ENCODE data around the gene USH2A. TPM values are rescaled to one million over a fixed set of nuclear protein-coding genes. Genes with fewer than 3 reads are reported as not detected.

Gene USH2A
- total RNA-seq, 6 experiments from 2014 or later: 0.19 to 1.8 (median 0.81) TPM

DNA sequence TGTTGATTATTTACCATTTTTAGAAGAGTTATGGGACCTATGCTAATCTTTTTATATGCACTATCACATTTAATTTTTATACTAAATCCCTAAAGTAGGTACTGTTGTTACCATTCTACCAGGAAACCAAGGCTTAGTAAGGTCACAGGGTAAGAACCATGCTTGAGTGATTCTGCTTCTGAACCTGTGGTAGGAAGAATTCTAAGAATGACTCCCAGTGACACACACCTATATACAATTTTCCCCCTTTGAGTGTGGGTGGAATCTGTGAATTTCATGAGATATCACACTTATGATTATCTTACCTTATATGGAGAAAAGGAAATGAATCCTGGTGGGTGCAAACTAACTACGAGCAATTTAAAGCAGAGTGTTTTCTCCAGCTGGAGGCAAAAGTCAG lies 391.0 kb downstream of the USH2A start:
- no peaks in the 10 kb centered on the region for H3K4me1 ChIP-seq
- TF ChIP-seq POLR2A (IDR thresholded peaks at IDR 0.05): no peak
- TF ChIP-seq, protein P1, sequence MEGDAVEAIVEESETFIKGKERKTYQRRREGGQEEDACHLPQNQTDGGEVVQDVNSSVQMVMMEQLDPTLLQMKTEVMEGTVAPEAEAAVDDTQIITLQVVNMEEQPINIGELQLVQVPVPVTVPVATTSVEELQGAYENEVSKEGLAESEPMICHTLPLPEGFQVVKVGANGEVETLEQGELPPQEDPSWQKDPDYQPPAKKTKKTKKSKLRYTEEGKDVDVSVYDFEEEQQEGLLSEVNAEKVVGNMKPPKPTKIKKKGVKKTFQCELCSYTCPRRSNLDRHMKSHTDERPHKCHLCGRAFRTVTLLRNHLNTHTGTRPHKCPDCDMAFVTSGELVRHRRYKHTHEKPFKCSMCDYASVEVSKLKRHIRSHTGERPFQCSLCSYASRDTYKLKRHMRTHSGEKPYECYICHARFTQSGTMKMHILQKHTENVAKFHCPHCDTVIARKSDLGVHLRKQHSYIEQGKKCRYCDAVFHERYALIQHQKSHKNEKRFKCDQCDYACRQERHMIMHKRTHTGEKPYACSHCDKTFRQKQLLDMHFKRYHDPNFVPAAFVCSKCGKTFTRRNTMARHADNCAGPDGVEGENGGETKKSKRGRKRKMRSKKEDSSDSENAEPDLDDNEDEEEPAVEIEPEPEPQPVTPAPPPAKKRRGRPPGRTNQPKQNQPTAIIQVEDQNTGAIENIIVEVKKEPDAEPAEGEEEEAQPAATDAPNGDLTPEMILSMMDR (IDR thresholded peaks at IDR 0.05): no peak
- H3K36me3 ChIP-seq: no peaks in the 10 kb centered on the region
- intact Hi-C loops (cut with DNase I): no loop called here
- no peak overlapping the region for H3K4me3 ChIP-seq
- no peak overlapping the region for H3K27ac ChIP-seq
- 75% methylated on average over 1 of the region's 1 CpG for WGBS (ENCODE audit: insufficient coverage, low coverage, low lambda C conversion rate, missing lambda C conversion rate)
- no peak for ATAC-seq
- DNase-seq: no peak
- no peaks in the 10 kb centered on the region for H3K27me3 ChIP-seq
- H3K9me3 ChIP-seq: no peaks in the 10 kb centered on the region

DNA sequence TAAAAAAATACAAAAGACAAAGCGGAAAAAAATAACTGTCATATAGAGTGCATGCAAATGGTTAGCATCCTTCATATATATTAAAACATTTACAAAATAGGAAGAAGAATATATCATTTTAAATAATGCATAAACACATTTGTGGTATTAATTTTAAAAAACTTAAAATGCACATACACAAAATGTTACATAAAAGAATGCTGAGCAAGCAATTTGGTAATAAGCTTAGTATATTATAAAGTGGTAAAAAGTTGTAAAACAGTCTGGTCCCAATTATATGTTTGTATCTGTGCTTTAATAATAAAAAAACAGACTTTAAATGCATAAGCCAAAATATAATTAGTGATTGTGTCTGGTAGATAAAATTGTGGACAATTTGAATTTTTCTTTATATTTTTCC lies 394.6 kb downstream of the USH2A start:
- ATAC-seq (no peak), DNase-seq (no peak)
- Histone ChIP-seq H3K9me3 (no peaks in the 10 kb centered on the region), H3K36me3 (no peaks in the 10 kb centered on the region), H3K27me3 (no peaks in the 10 kb centered on the region), H3K27ac (no peak overlapping the region), H3K4me3 (no peak overlapping the region), H3K4me1 (no peaks in the 10 kb centered on the region)
- TF ChIP-seq POLR2A (IDR thresholded peaks at IDR 0.05): no peak
- TF ChIP-seq, protein P1 (IDR thresholded peaks at IDR 0.05): no peak
- 80% methylated on average over 1 of the region's 1 CpG for WGBS (ENCODE audit: insufficient coverage, low coverage, low lambda C conversion rate, missing lambda C conversion rate)
- intact Hi-C loops (cut with DNase I): no loop called here

DNA sequence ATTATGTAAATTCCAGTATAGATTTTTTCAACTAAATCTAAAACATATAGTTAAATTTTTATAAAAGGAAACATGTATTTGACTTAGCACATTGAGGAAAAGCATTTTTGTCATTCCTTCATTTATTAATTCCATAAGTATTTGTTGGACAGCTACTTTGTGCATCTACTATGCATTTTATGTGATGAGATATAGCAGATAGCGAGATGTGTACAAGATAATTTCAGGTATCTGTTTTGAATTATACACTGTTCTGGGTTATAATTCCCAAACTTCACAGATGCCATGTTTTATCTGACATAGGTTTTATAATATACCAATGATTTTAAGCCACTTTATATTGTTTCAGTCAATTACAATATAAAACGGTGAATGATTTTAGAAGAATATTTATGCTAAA lies 398.7 kb downstream of the USH2A start:
- TF ChIP-seq, protein P1 (IDR thresholded peaks at IDR 0.05): no peak
- TF ChIP-seq POLR2A (IDR thresholded peaks at IDR 0.05): no peak
- WGBS (ENCODE audit: insufficient coverage, low coverage, low lambda C conversion rate, missing lambda C conversion rate): 77% methylated on average over 2 of the region's 2 CpGs
- no peaks in the 10 kb centered on the region for H3K4me1 ChIP-seq
- no peak overlapping the region for H3K27ac ChIP-seq
- no peaks in the 10 kb centered on the region for H3K36me3 ChIP-seq
- no peaks in the 10 kb centered on the region for H3K27me3 ChIP-seq
- no peaks in the 10 kb centered on the region for H3K9me3 ChIP-seq
- ATAC-seq: no peak
- no peak overlapping the region for H3K4me3 ChIP-seq
- no peak for DNase-seq
- intact Hi-C loops (cut with DNase I): no loop called here

DNA sequence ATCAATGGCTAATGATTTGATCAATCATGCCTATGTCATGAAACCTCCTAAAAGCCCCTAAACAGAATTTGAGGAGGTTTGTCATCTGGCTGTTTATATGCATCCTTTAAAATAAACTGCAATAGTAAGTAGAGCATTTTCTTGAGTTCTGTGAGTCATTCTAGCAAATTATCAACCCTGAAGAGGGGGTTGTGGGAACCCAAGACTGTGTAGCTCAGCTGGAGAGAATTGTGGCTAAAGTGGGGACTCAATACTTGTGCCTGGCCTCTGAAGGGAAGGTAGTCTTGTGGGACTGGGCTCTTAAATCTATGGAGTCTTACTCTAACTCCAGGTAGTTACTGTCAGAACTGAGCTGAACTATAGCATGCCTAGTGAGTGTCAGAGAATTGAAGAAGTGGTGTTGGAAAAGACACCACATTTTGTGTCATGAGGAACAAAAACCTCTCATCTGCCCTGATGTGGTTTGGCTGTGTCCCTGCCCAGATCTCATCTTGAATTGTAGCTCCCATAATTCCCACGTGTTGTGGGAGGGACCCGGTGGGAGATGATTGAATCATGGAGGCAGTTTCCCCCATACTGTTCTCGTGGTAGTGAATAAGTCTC lies 402.4 kb downstream of the USH2A start:
- WGBS (ENCODE audit: insufficient coverage, low coverage, low lambda C conversion rate, missing lambda C conversion rate): 20% methylated on average over 1 of the region's 3 CpGs
- Histone ChIP-seq H3K36me3 (no peaks in the 10 kb centered on the region), H3K27me3 (no peaks in the 10 kb centered on the region), H3K4me3 (no peak overlapping the region), H3K9me3 (no peaks in the 10 kb centered on the region), H3K27ac (no peak overlapping the region), H3K4me1 (no peaks in the 10 kb centered on the region)
- no peak for TF ChIP-seq POLR2A (IDR thresholded peaks at IDR 0.05)
- TF ChIP-seq, protein P1 (IDR thresholded peaks at IDR 0.05): no peak
- intact Hi-C loops (cut with DNase I): no loop called here
- ATAC-seq (no peak), DNase-seq (no peak)

DNA sequence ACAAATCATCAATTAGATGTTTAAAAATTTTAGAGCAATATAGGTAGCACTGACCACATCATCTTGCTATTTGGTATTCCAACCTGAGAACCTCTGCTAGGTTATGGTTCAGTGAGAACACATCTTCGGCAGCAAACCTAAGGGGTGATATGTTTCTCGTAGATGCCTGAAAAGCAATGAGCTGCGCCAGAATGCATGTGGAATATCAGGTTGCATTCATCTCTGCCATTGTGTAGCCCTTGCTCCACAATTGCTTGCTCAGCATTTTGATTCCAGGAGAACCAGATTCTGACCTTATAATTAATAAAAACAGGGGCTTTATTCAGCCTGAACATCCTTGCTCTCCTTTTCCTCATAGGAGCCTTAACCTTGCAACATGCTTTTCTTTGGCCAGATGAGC lies 408.1 kb downstream of the USH2A start:
- WGBS (ENCODE audit: insufficient coverage, low coverage, low lambda C conversion rate, missing lambda C conversion rate): 96% methylated on average over 3 of the region's 3 CpGs
- no peaks in the 10 kb centered on the region for H3K27me3 ChIP-seq
- intact Hi-C loops (cut with DNase I): no loop called here
- TF ChIP-seq, protein P1 (IDR thresholded peaks at IDR 0.05): no peak
- H3K4me3 ChIP-seq: no peak overlapping the region
- no peaks in the 10 kb centered on the region for H3K9me3 ChIP-seq
- ATAC-seq (no peak), DNase-seq (no peak)
- no peaks in the 10 kb centered on the region for H3K36me3 ChIP-seq
- H3K27ac ChIP-seq: no peak overlapping the region
- no peaks in the 10 kb centered on the region for H3K4me1 ChIP-seq
